HG02759 (cell line): ENCODE results near the gene CDK16.

Experiments used
- ATAC-seq: cut with Tn5 transposase; IDR thresholded peaks from one replicate; pipeline ENCODE4 v1.9.1; 2021; ENCODE audit warnings: mild to moderate bottlenecking, moderate library complexity; ENCODE audit not compliant: unreplicated experiment

CDK16 gene

GRCh38 chrX:47218280-47218919 lies at the start of gene CDK16:
TSS of gene CDK16 (plus strand) at chrX:47218681. CDS start at chrX:47223558, 4,877 bp downstream.
- ATAC-seq, result peak; percentile 46

GRCh38 chrX:47169273-47169672 lies 49.2 kb upstream of the CDK16 start:
- no peak for ATAC-seq

GRCh38 chrX:47169726-47170515 lies 48.6 kb upstream of the CDK16 start:
- no peak for ATAC-seq

GRCh38 chrX:47170861-47171692 lies 47.4 kb upstream of the CDK16 start:
- ATAC-seq, result no peak

GRCh38 chrX:47171996-47172395 lies 46.5 kb upstream of the CDK16 start:
- no peak for ATAC-seq

- no peak for ATAC-seq
Measured at GRCh38 chrX:47172549-47172948, 45.9 kb upstream of the CDK16 start.

- no peak for ATAC-seq
Measured at GRCh38 chrX:47172971-47173792, 45.3 kb upstream of the CDK16 start.

- ATAC-seq, result no peak
Measured at GRCh38 chrX:47174376-47174775, 44.1 kb upstream of the CDK16 start.

GRCh38 chrX:47174846-47175587 lies 43.5 kb upstream of the CDK16 start:
- ATAC-seq, result no peak

GRCh38 chrX:47175588-47175980 lies 42.9 kb upstream of the CDK16 start:
- ATAC-seq, result no peak

- no peak for ATAC-seq
Measured at GRCh38 chrX:47176101-47176740, 42.3 kb upstream of the CDK16 start.

- ATAC-seq, result no peak
Measured at GRCh38 chrX:47177079-47177478, 41.4 kb upstream of the CDK16 start.

- ATAC-seq, result no peak
Measured at GRCh38 chrX:47178337-47178736, 40.1 kb upstream of the CDK16 start.

GRCh38 chrX:47179221-47179927 lies 39.1 kb upstream of the CDK16 start:
- ATAC-seq, result no peak

- ATAC-seq, result no peak
Measured at GRCh38 chrX:47179928-47180255, 38.6 kb upstream of the CDK16 start.

GRCh38 chrX:47180346-47180745 lies 38.1 kb upstream of the CDK16 start:
- ATAC-seq, result no peak

GRCh38 chrX:47181301-47181700 lies 37.2 kb upstream of the CDK16 start:
- ATAC-seq, result no peak

- no peak for ATAC-seq
Measured at GRCh38 chrX:47182106-47182700, 36.3 kb upstream of the CDK16 start.

GRCh38 chrX:47184486-47184885 lies 34.0 kb upstream of the CDK16 start:
- ATAC-seq, result no peak
